Left renal pelvis (tissue), 4 donors: ENCODE measurements around the gene FRAS1. TPM values are rescaled to one million over a fixed set of nuclear protein-coding genes. Genes with fewer than 3 reads are reported as not detected.
"Not testable (repeated sequence)": the region's sequence is repeated elsewhere in the genome, so short reads cannot be mapped to it uniquely, and the experiment has no call there.

Source experiments
- DNase-seq, 4 donors: peaks; one replicate each; pipeline ENCODE4 v3.0.0-alpha.2; 2013; ENCODE audit warnings: low read depth in 4 of 4, low spot score in 3 of 4
- polyA plus RNA-seq, 4 donors: library from polyadenylated mRNA; unstranded; fragments of 120-200 nt; gene quantifications; one replicate each; pipeline ENCODE4 v1.2.1, GENCODE V29; 2013; ENCODE audit not compliant: insufficient read length in 4 of 4

FRAS1 gene
- 10 to 100 TPM; 10.2 to 85.5 (median 66.8) TPM for polyA plus RNA-seq

DNA sequence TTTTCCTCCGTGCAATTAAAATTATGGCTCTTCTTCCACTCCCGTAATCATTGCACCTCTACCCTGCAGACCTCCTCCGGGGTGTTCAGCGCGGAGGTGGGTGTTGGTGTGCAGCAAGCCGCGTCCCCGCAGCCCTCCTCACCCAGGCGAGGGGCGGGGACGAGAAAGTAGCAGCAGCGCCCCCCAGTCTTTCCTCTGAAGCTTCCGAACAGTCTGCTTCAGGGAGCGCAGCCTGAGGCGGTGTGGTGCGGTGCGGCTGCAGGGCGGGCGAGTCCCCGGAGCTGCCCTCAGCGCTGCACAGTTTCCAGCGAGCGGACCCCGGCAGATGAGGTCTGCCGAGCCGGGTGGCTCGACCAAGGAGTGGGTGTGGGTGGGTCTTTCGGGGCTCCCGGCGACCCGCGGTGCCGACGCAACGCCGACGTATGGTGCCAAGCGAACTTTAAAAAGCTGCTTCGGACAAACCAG, at the start of gene FRAS1:
FRAS1 (plus strand) TSS at position 189 of the 465 bp plus-strand sequence. CDS start 687 bp downstream, outside the sequence.
- DNase-seq: peak in 2 of 4 donors; percentile 52

- DNase-seq: not testable (repeated sequence)
These were observed 46.1 kb upstream of the FRAS1 start for GRCh38 chr4:78011003-78011402.

GRCh38 chr4:78014889-78015886, 41.9 kb upstream of the FRAS1 start:
- DNase-seq: no peak

DNA sequence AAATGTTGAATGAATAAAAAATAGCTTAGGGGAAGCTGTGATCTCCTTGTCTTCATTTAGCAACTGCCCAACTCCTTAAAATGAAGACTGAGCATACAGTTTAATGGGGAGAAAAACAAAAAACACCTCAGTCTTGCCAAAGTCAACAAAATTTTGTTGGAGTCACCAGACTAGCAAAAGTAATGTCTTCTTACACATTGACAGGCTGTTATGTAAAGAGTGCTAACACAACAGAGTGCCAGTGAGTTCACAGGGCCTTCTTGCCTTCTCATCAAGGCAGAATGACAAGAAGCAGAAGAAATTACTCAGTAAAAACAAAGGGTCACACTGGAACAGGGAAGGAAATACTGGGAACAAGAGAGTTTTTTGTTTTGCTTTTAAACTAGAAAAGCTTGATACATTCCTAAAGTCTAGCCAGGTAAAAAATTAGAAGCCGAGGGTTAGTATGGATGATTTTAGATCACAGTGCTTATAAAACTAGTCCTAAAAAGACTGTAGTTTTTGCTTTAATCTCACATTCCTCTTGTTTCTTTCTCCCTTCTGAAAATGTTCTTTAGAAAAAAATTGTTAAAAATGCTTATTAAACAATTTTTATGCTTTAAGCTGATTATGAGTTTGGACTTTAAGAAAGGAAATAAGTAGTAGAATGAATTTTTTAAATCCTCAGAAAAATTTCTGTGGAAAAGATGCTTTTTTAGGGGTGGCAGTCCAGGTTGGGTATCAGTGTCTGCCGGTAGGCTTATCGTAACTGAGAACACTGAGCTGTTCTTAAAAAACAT, 38.7 kb upstream of the FRAS1 start:
- DNase-seq: peak in 3 of 4 donors; percentile 6 to 21 (median 17)

DNA sequence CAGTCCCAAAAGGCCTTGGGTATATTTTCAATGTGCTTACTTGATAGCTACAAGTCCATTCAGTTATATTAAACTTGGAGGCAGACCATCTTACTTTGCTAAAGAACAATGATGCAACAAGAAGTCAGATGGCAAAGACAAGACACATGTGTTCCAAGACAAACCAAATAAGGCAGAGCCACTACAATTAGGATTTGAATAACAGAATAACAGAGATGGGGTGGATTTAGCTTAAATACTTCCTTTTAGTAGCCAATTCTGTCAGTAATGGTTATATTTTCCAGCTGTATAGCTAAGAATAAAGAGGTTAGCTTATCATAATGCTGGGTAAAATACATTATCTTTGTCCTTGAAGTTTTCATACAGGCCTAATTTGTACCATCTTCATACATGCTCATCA, 37.7 kb upstream of the FRAS1 start:
- no peak for DNase-seq

GRCh38 chr4:78020677-78021076, 36.4 kb upstream of the FRAS1 start:
- no peak for DNase-seq

GRCh38 chr4:78022517-78022916, 34.6 kb upstream of the FRAS1 start:
- no peak for DNase-seq

DNA sequence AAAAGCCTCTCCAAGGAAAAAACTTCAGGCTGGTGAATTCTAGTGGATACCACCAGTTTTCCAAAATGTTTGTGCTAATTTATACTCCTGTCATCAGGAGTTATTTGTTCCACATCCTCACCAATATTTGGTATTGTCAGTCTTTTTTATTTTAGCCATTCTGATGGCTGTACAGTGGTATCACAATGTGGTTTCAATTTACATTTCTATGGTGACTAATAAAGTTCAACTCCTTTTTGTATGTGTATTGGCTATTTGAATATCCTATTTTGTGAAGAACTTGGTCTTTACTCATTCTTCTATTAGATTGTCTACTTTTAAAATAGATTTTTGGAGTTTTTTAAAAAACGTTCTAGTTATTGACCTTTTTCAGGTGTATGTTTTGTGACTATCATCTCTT, 33.0 kb upstream of the FRAS1 start:
- DNase-seq: no peak

GRCh38 chr4:78024576-78025091, 32.5 kb upstream of the FRAS1 start:
- no peak for DNase-seq

GRCh38 chr4:78031417-78031950, 25.6 kb upstream of the FRAS1 start:
- no peak for DNase-seq

DNA sequence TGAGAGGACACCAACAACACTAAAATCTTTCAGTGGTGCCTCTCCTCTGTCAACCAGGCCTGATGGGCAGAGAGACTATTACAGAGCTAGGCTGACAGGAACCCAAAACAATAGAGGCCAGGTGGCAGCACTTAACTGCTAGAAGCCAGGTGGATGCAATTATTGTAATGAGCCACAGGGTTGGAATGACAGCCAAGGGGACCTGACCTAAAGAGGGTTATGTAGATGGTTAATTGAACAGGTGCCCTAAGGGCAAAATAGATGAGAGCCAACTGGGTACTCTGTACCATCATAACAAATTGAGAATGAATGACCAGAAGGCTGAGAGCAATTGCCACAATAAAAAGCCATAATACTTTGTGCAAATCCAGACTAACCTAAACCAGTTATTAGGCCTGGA, 24.7 kb upstream of the FRAS1 start:
- no peak for DNase-seq

GRCh38 chr4:78032929-78033328, 24.2 kb upstream of the FRAS1 start:
- DNase-seq: no peak

- DNase-seq: no peak
These were observed 23.3 kb upstream of the FRAS1 start for GRCh38 chr4:78033861-78034260.

DNA sequence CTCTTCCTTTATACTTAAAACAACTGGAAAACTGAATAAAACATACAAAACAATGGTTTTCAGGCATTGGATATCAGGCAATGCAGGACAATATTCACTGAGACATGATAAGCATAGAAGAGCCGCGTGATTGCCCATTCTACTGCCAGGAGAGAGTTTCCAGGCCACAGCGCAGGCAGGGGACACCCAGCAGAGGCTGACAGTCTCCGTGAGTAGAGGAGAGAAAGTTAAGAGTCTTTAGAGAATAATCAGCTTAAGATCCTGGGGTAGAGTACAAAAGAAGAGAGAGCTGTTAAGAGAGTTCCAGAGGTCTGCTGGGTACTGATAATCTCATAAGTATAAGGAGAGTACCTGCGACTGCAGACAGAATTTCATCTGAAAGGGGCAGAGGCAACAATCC, 18.4 kb upstream of the FRAS1 start:
- no peak for DNase-seq

- DNase-seq: no peak
These were observed 17.4 kb upstream of the FRAS1 start for GRCh38 chr4:78039678-78040077.

DNA sequence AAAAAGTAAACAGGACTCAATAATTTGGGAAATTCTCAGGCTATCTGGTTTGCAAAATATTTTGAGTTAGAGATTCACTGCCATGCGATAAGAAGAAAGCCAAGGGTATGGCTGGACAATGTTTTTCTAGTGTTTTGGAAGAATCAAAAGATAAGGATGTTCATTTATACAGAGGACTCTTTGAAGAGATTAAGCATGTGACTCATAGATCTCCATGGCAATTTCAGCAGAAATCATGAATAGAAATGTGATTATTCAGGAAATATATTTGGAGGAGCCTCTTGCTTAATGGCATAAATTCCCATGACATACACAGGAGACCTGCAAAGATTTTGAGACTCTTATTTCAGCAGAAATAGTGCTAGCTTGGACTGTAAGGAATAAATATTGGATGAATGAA, 16.7 kb upstream of the FRAS1 start:
- DNase-seq: no peak

DNA sequence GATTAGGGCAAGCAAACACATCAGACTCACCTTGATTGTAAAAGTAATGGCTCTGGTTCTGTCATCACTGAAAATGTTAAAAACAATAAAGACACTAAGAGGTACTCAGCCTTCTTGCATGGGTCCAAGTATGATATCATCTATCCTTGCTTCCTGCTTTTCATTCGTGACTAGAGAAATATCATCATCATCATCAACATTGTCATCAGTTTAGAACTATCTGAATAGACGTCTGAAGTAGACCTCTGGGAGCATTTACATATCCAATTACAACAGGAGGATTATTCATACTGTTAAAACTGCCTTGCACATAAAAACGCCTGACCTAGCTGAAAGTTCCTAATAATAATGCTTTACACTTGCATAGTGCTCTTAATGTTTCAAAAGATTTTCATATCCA, 9.8 kb upstream of the FRAS1 start:
- DNase-seq: no peak

GRCh38 chr4:78056265-78057129, 626 bp upstream of the FRAS1 start:
- DNase-seq: peak; percentile 85 to 94 (median 90)

DNA sequence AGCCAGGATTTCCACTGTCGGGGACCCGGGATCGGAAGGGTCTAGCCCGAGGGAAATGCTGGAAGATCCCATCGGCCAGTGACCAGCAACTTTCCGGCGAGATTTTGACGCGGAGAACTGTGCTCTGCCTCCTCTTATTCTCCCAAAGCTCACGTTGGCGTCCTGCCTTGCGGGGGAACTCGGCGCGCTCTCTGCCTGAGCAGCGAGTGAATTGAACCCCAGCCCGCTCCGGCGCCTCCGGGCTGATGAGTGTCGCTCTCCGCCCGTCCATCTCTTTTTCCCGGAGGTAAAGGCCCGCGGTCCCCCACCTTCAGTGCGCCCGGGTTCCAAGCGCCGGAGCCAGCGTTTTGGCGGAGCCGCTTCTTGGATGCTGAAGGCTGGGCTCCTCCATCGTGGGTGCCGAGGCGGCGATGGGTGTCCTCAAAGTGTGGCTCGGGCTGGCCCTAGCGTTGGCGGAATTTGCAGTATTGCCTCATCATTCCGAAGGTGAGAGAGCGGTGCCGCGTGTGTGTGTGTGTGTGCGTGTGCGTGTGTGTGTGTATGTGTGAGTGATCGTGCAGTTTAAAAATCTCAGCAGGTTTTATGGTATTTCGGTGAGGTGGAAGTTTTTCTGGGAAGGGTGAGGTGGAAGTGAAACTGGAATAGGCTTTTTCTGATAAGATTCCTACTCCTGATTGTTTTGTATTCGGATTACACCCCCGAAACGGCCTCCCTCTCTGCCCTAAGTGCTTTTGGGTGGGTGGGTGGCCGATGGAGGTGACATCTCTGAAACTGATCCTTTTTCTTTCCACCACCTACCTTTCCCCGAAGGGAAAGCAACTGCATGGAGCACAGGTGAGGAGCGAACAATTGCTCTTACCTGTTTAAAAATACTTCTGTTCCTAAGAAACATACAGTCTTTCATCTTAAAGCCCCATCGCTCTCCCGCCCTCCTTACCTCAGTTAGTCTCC, 752 bp downstream of the FRAS1 start:
- peak in 3 of 4 donors; percentile 26 to 40 (median 33) for DNase-seq
